GM12892 (cell line): Measurements from ENCODE around the gene GABRD.

Source experiments
- DNase-seq: peaks from one replicate; pipeline ENCODE4 v3.0.0; 2011; ENCODE audit not compliant: insufficient read length
- FAIRE-seq: peaks from 2 replicates; lab custom pipeline; 2011; peaks lifted over from hg19 to GRCh38; lab: Jason Lieb, UNC
- POLR2A ChIP-seq: IDR thresholded peaks from 2 replicates; pipeline ENCODE4 v1.6.1; 2011; ENCODE audit warnings: low read depth, low read length, control low read depth
- POLR2AphosphoS5 ChIP-seq: IDR thresholded peaks from 2 replicates; pipeline ENCODE4 v1.6.1; 2011; ENCODE audit warnings: low read depth, low read length, control low read depth
- TAF1 ChIP-seq: IDR thresholded peaks from 2 replicates; pipeline ENCODE4 v1.6.1; 2011; ENCODE audit warnings: low read depth, mild to moderate bottlenecking, control low read depth, low read length, borderline replicate concordance

The GABRD gene

DNA sequence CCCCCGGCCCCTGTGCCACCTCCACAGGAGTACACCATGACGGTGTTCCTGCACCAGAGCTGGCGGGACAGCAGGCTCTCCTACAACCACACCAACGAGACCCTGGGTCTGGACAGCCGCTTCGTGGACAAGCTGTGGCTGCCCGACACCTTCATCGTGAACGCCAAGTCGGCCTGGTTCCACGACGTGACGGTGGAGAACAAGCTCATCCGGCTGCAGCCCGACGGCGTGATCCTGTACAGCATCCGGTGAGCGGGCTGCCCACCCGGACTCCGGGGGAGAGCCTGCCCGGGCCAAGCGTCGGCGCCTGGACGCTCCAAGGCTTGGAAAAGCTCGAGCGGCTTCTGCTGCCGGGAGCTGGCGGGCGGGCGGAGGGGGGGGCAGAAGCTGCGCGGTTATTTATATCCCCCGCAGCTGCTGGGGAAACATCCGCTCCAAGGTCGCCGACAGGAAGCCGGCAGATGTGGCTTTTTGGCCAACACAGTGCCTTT, 6.4 kb downstream of the GABRD start:
- FAIRE-seq (no peak), DNase-seq (no peak)
- TF ChIP-seq POLR2A (no peak), TAF1 (no peak)

DNA sequence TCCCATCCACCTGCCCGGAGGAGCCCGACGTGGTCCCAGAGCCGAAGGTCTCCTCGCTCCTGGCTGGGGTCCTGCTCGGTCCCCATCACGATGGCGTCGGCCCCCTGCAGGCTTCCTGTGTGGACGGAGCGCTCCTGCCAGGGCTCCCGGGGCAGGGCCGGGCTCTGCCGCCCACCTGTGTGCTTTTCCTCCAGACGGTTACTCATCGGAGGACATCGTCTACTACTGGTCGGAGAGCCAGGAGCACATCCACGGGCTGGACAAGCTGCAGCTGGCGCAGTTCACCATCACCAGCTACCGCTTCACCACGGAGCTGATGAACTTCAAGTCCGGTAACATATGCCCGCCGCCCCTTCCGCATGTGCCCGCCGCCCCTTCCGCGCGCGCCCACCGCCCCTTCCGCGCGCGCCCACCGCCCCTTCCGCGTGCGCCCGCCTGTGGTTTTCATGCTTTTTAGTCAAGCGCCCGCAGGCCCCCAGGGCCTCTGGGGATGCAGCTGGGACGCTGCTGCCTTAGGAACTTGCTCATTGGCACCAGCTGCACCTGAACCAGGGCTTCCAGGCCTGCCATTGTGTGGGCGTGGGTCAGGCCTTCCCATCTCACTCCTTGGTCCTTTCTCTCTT, 8.9 kb downstream of the GABRD start:
- FAIRE-seq, result no peak
- no peak for DNase-seq
- TF ChIP-seq POLR2AphosphoS5, result no peak
- TF ChIP-seq POLR2A, result no peak
- no peak for TF ChIP-seq TAF1

DNA sequence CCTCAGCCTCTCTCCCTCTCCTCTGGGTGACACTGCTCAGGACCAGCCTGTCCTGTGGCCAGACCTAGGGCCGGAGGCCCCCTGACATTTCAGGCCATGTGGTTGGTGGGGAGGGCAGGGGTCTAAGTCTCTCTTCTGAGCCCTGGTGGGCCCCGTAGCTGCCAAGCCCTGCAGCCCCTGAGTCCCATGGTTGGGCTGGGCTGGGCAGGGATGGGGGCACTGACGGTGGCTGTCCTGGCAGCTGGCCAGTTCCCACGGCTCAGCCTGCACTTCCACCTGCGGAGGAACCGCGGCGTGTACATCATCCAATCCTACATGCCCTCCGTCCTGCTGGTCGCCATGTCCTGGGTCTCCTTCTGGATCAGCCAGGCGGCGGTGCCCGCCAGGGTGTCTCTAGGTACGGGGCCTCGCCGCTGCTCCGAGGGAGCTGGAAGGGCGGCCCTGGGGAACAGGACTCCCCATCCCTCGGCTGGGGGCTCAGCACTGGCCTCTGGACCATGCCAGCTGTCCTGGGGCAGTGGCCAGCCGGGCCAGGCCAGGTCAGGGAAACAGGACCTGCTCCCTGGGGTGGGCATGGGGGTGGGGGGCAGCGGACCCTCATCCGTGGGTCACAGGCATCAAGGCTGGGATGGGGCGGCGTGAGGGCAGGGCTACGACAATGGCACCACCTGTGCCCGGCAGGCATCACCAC, 9.9 kb downstream of the GABRD start:
- FAIRE-seq (no peak), DNase-seq (no peak)
- TF ChIP-seq POLR2A, result no peak
- TF ChIP-seq POLR2AphosphoS5, result no peak
- no peak for TF ChIP-seq TAF1

DNA sequence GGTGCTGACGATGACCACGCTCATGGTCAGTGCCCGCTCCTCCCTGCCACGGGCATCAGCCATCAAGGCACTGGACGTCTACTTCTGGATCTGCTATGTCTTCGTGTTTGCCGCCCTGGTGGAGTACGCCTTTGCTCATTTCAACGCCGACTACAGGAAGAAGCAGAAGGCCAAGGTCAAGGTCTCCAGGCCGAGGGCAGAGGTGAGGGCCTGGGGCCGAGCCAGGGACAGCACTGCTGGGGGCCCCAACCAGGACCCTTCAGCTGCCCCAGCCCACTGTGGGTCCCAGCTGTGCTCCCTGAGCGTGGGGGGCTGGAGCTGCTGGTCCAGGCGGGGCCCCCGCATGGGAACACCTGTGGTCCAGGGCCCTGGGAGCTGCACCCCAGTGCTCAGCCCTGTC, 10.4 kb downstream of the GABRD start:
- no peak for DNase-seq
- FAIRE-seq, result no peak
- TF ChIP-seq POLR2A (no peak), TAF1 (no peak), POLR2AphosphoS5 (no peak)

DNA sequence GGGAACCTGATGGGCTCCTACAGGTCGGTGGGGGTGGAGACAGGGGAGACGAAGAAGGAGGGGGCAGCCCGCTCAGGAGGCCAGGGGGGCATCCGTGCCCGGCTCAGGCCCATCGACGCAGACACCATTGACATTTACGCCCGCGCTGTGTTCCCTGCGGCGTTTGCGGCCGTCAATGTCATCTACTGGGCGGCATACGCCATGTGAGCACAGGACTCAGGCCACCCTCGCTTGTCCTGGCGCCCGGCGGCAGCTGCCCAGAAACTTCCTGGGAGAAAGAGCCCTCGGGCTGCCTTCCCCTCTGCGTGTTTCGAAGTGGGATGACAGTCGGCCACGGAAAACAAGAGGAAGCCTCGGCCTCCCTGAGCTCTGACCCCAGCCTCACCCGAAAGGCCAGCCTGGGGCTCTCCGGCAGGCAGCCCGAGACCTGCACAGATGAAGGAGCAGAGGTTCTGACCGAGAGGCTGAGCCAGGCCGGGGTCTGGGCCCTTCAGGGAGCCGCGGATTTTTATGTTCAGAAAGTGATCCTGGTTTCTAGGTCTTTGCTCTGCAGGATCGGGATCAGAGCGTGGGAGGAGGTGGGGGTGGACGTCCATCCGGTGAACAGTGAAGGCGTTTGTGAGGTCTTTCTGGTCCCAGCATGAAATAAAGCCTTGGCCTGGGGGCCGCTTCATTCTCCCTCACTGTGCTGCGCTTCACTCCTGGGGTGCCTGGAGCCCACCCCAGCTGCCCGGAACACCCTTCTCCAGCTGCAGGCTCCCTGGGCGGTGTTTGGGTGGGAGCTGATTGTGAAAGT, 11.1 kb downstream of the GABRD start:
- TF ChIP-seq POLR2AphosphoS5 (no peak), POLR2A (no peak), TAF1 (no peak)
- FAIRE-seq (no peak), DNase-seq (no peak)

DNA sequence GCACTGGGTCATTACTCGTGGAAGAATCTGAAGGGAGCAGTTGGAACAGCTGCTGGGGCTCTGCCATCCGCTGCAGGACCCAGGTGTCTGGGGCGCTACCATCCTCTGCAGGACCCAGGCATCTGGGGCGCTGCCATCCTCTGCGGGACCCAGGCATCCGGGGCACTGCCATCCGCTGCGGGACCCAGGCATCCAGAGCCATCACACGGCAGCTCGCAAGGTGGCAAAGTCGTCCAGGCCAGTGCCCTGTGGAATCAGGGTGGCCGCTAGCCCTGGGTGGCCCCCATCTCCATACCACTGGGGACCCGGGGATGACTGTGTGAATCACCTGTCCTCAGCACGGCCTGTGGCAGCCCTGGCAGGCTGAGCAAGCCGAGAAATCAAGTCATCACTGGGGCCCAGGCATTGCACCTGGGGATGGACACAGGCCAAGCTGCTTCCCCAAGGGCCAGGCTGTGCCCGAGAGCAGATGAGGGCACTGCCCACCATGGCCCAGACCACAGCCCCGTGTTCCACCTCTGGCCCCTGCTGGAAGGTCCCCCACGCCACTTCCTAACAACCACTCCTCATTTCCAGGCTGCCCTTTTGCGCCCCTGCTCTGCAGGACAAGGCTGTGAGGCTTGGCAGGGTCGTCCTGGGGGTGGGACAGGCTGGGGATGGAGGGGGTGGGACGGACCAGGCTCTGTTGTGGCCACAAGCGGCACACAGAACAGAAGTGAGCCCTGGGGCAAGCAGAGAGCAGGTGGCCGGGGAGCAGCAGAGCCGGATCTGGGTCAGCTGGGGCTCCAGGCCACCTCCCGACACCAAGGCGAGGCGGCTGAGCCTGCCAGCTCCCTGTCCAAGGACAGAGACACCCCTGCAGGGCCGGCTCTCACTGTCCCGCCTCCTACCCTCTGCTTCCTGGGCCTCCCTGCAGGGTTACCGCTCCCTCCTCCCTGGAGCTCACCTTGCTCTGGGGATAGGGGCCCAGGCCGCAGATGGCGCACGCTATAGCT, 12.7 kb downstream of the GABRD start:
- DNase-seq (no peak), FAIRE-seq (no peak)
- no peak for TF ChIP-seq POLR2A
- no peak for TF ChIP-seq POLR2AphosphoS5
- no peak for TF ChIP-seq TAF1

DNA sequence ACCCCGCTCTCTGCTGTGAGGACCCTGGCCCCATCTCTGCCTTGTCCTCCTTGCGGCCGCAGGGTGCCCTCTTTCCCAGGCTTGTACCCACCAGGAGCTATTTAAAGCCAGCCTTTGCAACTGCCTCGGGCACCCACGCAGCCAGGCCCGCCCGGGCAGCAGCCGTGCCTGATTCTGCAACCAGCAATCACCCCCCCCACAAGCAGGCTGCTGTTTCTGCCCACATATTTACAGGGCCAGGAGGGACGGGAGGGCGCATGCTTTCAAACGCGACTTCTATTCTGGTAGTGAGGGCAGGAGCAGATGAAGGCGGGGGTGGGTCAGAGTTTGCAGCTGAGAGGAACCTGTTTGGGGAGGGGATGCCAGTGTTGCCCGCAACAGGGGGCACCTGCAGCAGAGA, 13.6 kb downstream of the GABRD start:
- TF ChIP-seq TAF1, result no peak
- no peak for TF ChIP-seq POLR2AphosphoS5
- no peak for TF ChIP-seq POLR2A
- DNase-seq, result no peak
- no peak for FAIRE-seq

DNA sequence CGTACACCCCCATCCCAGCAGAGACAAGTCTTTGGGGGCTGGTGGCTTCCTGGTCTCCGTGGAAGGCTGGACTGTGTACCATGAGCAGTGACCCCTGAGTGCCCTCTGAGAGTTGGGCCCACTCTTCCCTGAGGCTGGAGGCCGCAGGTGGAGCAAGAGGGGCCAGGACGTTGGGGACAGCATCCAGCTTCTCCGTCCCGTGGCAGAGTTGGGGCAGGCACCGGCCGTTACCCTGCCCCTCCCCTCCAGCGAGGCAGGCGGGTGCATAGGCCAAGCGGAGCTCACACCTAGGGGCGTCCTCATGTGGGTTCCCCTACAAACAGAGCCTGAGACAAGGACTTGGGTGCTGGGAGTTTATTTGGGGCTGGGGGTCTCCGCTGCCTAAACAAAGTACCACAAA, 14.0 kb downstream of the GABRD start:
- DNase-seq, result no peak
- TF ChIP-seq TAF1, result no peak
- TF ChIP-seq POLR2A, result no peak
- TF ChIP-seq POLR2AphosphoS5, result no peak
- no peak for FAIRE-seq

DNA sequence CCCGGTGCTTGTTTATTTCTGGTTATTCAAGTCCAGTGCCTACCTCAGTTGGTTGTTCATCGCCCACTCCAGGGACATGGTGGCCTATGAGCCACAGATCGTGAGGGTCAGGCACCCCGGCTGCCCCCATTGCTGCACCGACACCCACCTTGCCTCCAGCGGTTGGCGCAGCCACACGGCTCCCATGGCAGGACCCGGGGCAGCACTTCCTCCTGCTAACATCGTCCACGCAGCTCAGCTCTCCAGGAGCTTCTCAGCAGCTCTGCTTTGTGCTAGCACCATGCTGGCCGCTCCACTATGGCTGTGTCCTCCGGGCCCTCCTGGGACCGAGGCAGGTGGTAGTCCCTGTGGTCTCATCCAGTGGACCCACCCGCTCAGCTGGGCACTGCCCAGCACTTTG, 17.1 kb downstream of the GABRD start:
- TF ChIP-seq POLR2AphosphoS5 (no peak), POLR2A (no peak)
- no peak for DNase-seq
- FAIRE-seq, result no peak

DNA sequence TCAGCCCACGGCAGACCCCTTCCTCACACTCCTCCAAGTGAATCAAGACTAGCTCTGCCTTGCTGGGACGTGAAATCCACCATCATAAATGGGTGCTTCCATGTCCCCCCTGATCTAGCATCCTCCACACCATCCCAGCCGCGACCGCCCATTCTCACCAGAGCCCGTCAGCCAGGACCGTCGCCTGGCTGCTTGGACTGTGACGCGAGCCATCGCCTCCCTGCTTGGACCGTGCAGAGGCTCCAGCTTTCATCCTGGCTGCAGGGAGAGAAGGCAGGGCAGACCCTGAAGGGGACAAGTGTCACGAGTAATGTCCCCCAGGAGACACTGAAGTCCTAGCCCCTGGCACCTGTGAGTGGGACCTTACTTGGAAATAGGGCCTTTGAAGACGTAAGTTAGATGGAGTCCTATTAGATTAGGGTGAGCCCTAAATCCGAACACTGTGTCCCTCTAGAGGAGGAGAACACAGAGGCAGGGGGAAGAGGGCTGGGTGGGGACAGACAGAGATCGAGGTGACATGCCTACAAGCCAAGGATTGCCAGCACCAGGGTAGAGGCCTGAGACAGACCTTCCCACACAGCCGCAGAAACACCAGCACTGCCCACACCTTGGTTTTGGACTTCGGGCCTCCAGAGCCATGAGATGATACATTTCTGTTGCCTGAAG, 18.3 kb downstream of the GABRD start:
- TF ChIP-seq POLR2AphosphoS5, result no peak
- no peak for TF ChIP-seq POLR2A
- TF ChIP-seq TAF1, result no peak
- no peak for FAIRE-seq
- DNase-seq, result no peak

DNA sequence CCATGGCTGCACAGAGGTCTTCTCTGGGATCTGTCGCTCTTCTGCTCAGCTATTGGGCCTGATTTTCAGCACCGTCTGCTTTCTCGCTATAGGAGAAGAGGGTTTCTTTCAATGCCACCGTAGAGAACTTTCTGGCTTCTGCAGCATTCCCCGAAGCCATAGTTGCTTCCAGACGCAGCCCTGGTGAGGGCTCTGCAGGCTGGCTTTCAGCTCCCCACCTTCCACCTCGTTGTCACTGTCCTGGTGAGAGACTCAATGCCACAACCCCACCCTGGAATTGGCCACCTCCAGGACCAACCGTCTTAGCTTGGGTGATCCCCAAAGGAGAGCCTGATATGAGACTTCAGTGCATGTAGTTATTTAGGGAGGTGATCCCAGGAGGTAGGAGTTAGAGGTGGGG, 19.1 kb downstream of the GABRD start:
- TF ChIP-seq POLR2A (no peak), TAF1 (no peak), POLR2AphosphoS5 (no peak)
- no peak for FAIRE-seq
- no peak for DNase-seq
